Breast epithelium (tissue), 3 donors: ENCODE results near the gene ATP2C1.

Source experiments
- CTCF ChIP-seq, 3 donors: fragments of 450-650 bp; IDR thresholded peaks; one replicate each; pipeline ENCODE4 v1.5.1; 2016 to 2017; ENCODE audit warnings: antibody characterized with exemption in 3 of 3, mild to moderate bottlenecking in 3 of 3, moderate library complexity in 3 of 3
- POLR2A ChIP-seq: fragments of 450-650 bp; IDR thresholded peaks from one replicate; pipeline ENCODE4 v1.6.1; 2016; ENCODE audit warnings: antibody characterized with exemption, mild to moderate bottlenecking, moderate library complexity
- POLR2AphosphoS5 ChIP-seq, 3 donors: sonication (generic); formaldehyde crosslinking; IDR thresholded peaks; one replicate each; pipeline ENCODE4 v1.6.1; 2017; ENCODE audit warnings: antibody characterized with exemption in 3 of 3

GRCh38 chr3:130894986-130895280 lies 1.0 kb downstream of the ATP2C1 start:
- TF ChIP-seq CTCF (IDR thresholded peaks at IDR 0.05) (no peak), POLR2AphosphoS5 (IDR thresholded peaks at IDR 0.05) (no peak), POLR2A (no peak)
